Measurements from ENCODE around the gene CEMIP2. TPM values are rescaled to one million over a fixed set of nuclear protein-coding genes. Genes with fewer than 3 reads are reported as not detected.
A peak's percentile ranks its signal among the peaks of the same experiment; 100 is the strongest.

CEMIP2 gene
- total RNA-seq, 3 donors from 2014 or later, result 63.6 to 124 (median 99.3) TPM

GRCh38 chr9:71670121-71670520 is 98.2 kb downstream of the CEMIP2 start:
- H3K9me3 ChIP-seq, result no peaks in the 10 kb centered on the region
- no peaks in the 10 kb centered on the region for H3K4me1 ChIP-seq (ENCODE audit: low read depth)
- TF ChIP-seq CTCF (IDR thresholded peaks at IDR 0.05), result no peak
- no peaks in the 10 kb centered on the region for H3K36me3 ChIP-seq (ENCODE audit: low read depth)
- no peak overlapping the region for H3K4me3 ChIP-seq
- DNase-seq, result no peak
- ATAC-seq, result no peak
- intact Hi-C loops (cut with DNase I, micrococcal nuclease), result no loop called here

- no peak for DNase-seq
- TF ChIP-seq CTCF (IDR thresholded peaks at IDR 0.05), result peak; percentile 8
- no peaks in the 10 kb centered on the region for H3K4me1 ChIP-seq (ENCODE audit: low read depth)
- H3K9me3 ChIP-seq, result no peaks in the 10 kb centered on the region
- peak; percentile 39 for ATAC-seq
- intact Hi-C loops (cut with DNase I, micrococcal nuclease), result no loop called here
- no peaks in the 10 kb centered on the region for H3K36me3 ChIP-seq (ENCODE audit: low read depth)
- no peak overlapping the region for H3K4me3 ChIP-seq
Measured at GRCh38 chr9:71669284-71669995, 98.9 kb downstream of the CEMIP2 start.

- Histone ChIP-seq H3K36me3 (ENCODE audit: low read depth) (no peaks in the 10 kb centered on the region), H3K4me1 (ENCODE audit: low read depth) (no peaks in the 10 kb centered on the region), H3K9me3 (no peaks in the 10 kb centered on the region), H3K4me3 (no peak overlapping the region)
- no peak for TF ChIP-seq CTCF (IDR thresholded peaks at IDR 0.05)
- intact Hi-C loops (cut with DNase I, micrococcal nuclease), result no loop called here
- ATAC-seq (no peak), DNase-seq (no peak)
Measured at GRCh38 chr9:71668717-71669116, 99.6 kb downstream of the CEMIP2 start.

GRCh38 chr9:71665247-71665646 is 103.1 kb downstream of the CEMIP2 start:
- Histone ChIP-seq H3K4me3 (no peak overlapping the region), H3K4me1 (ENCODE audit: low read depth) (peaks cover 11% of the 10 kb centered on the region), H3K9me3 (no peaks in the 10 kb centered on the region), H3K36me3 (ENCODE audit: low read depth) (no peaks in the 10 kb centered on the region)
- TF ChIP-seq CTCF (IDR thresholded peaks at IDR 0.05), result no peak
- intact Hi-C loops (cut with DNase I, micrococcal nuclease), result no loop called here
- ATAC-seq, result no peak
- no peak for DNase-seq

- ATAC-seq, result no peak
- no peak overlapping the region for H3K4me3 ChIP-seq
- intact Hi-C loops (cut with DNase I, micrococcal nuclease), result no loop called here
- H3K9me3 ChIP-seq, result no peaks in the 10 kb centered on the region
- DNase-seq, result no peak
- peaks cover 11% of the 10 kb centered on the region for H3K4me1 ChIP-seq (ENCODE audit: low read depth)
- TF ChIP-seq CTCF (IDR thresholded peaks at IDR 0.05), result no peak
- no peaks in the 10 kb centered on the region for H3K36me3 ChIP-seq (ENCODE audit: low read depth)
Measured at GRCh38 chr9:71664566-71664965, 103.7 kb downstream of the CEMIP2 start.
